LHCN-M2 (cell line): ENCODE data around the gene ANKDD1A. TPM values are rescaled to one million over a fixed set of nuclear protein-coding genes. Genes with fewer than 3 reads are reported as not detected.

ENCODE experiments used
- total RNA-seq: library from RNA; depleted of rRNA; stranded (reverse); fragments of >200 nt; gene quantifications from 2 replicates; pipeline ENCODE4 v1.2.3, GENCODE V29; 2014; rRNA removed

ANKDD1A gene
- total RNA-seq, 1 experiment from 2014 or later, result 2.8 TPM

Other genes starting within 250 kb of the ANKDD1A start
- gene RBPMS2, start 136.3 kb upstream of the ANKDD1A start, total RNA-seq, result not detected in 2 replicates
- gene PIF1, start 86.3 kb upstream of the ANKDD1A start, total RNA-seq, result 26.4 and 43.9 TPM in 2 replicates
- gene PLEKHO2, start 70.0 kb upstream of the ANKDD1A start, total RNA-seq, result 26.7 and 33.8 TPM in 2 replicates
- 96.8 and 99.6 TPM in 2 replicates for gene SPG21, start 78.0 kb downstream of the ANKDD1A start, total RNA-seq
- 28.7 and 36.5 TPM in 2 replicates for gene MTFMT, start 117.7 kb downstream of the ANKDD1A start, total RNA-seq
- gene SLC51B, start 133.5 kb downstream of the ANKDD1A start, total RNA-seq, result 0.23 TPM in 1 of 2 replicates, not detected in the other
- not detected in 2 replicates for gene RASL12, start 156.1 kb downstream of the ANKDD1A start, total RNA-seq
- gene KBTBD13, start 164.8 kb downstream of the ANKDD1A start, total RNA-seq, result not detected in 2 replicates
- 0.38 and 0.69 TPM in 2 replicates for gene UBAP1L, start 203.3 kb downstream of the ANKDD1A start, total RNA-seq
- gene PDCD7, start 221.9 kb downstream of the ANKDD1A start, total RNA-seq, result 15.6 and 18.2 TPM in 2 replicates